Uterus (tissue), 2 donors: ENCODE results near the gene PAK1IP1.

Source experiments
- POLR2A ChIP-seq, 2 donors: fragments of 450-650 bp; IDR thresholded peaks; one replicate each; pipeline ENCODE4 v1.6.1; 2016; ENCODE audit warnings: antibody characterized with exemption in 2 of 2, mild to moderate bottlenecking in 1 of 2, moderate library complexity in 1 of 2
- TF ChIP-seq, protein P1 (sequence below), 4 experiments: fragments of 200-600 bp in 2 of 4; fragments of 450-650 bp in 2 of 4; sonication (generic) in 2 of 4; IDR thresholded peaks; one replicate each; pipeline ENCODE4 v1.5.1; 2016 to 2019; ENCODE audit warnings: antibody characterized with exemption in 4 of 4, mild to moderate bottlenecking in 2 of 4, moderate library complexity in 1 of 4

DNA sequence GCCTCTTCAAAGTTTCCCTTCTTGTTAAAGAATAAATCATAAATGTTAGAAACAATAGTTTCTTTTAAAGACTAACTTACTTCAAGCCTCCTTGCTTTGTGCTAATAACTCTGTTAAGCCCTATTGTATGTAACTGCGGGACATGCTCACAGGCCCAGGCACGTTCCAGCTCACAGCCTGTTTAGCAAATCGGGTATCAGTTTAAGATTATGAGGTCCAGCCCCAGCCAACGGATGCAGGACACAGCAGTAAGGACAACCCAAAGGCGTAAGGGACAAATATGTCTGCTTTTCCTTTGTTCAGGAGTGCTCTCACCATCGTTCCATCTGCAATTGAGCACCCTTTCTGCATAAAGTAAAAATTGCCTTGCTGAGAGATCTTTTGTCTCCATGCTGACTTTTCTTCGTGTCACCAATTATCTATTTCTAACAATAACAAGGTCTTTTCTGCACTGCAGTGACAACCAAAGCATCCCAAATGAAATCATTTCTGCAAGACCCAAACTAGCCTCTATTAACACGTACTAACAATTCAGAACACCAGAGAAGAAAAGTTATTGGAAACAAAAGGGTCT is 1.7 kb upstream of the PAK1IP1 start:
- TF ChIP-seq, protein P1, sequence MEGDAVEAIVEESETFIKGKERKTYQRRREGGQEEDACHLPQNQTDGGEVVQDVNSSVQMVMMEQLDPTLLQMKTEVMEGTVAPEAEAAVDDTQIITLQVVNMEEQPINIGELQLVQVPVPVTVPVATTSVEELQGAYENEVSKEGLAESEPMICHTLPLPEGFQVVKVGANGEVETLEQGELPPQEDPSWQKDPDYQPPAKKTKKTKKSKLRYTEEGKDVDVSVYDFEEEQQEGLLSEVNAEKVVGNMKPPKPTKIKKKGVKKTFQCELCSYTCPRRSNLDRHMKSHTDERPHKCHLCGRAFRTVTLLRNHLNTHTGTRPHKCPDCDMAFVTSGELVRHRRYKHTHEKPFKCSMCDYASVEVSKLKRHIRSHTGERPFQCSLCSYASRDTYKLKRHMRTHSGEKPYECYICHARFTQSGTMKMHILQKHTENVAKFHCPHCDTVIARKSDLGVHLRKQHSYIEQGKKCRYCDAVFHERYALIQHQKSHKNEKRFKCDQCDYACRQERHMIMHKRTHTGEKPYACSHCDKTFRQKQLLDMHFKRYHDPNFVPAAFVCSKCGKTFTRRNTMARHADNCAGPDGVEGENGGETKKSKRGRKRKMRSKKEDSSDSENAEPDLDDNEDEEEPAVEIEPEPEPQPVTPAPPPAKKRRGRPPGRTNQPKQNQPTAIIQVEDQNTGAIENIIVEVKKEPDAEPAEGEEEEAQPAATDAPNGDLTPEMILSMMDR (IDR thresholded peaks at IDR 0.05) = no peak
- no peak for TF ChIP-seq POLR2A (IDR thresholded peaks at IDR 0.05)
